ENCODE results near the gene RANBP10. TPM values are rescaled to one million over a fixed set of nuclear protein-coding genes. Genes with fewer than 3 reads are reported as not detected.
A peak's percentile ranks its signal among the peaks of the same experiment; 100 is the strongest.

RANBP10 gene
- total and polyA plus RNA-seq, 2 of the 13 experiments (the other 11 are each of a cell fraction or from before 2014, with no cell fraction given) = 9.2 to 22.7 TPM

- TF ChIP-seq, protein P1, sequence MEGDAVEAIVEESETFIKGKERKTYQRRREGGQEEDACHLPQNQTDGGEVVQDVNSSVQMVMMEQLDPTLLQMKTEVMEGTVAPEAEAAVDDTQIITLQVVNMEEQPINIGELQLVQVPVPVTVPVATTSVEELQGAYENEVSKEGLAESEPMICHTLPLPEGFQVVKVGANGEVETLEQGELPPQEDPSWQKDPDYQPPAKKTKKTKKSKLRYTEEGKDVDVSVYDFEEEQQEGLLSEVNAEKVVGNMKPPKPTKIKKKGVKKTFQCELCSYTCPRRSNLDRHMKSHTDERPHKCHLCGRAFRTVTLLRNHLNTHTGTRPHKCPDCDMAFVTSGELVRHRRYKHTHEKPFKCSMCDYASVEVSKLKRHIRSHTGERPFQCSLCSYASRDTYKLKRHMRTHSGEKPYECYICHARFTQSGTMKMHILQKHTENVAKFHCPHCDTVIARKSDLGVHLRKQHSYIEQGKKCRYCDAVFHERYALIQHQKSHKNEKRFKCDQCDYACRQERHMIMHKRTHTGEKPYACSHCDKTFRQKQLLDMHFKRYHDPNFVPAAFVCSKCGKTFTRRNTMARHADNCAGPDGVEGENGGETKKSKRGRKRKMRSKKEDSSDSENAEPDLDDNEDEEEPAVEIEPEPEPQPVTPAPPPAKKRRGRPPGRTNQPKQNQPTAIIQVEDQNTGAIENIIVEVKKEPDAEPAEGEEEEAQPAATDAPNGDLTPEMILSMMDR (CRISPR knock-in tag; IDR thresholded peaks at IDR 0.05) = peak; percentile 59
- TF ChIP-seq ZFY (CRISPR knock-in tag; IDR thresholded peaks at IDR 0.05) = peak; percentile 87
- TF ChIP-seq DNMT1 (CRISPR knock-in tag; IDR thresholded peaks at IDR 0.05) = peak; percentile 86
- 0 out of 4 replicates have a peak, but pooled peaks of 1 of the 2 experiments have one; percentile 15 for TF ChIP-seq NR2F1 (CRISPR knock-in tag; IDR thresholded peaks at IDR 0.05)
- peak; percentile 21; the same call in 1 of the 2 replicates for TF ChIP-seq TSC22D2 (CRISPR knock-in tag; IDR thresholded peaks at IDR 0.05; ENCODE audit: borderline replicate concordance)
- TF ChIP-seq NR2F6 (IDR thresholded peaks at IDR 0.05) = no peak
- no peak for TF ChIP-seq NR2F6 (CRISPR knock-in tag; IDR thresholded peaks at IDR 0.05)
- TF ChIP-seq SMARCE1 (IDR thresholded peaks at IDR 0.05; ENCODE audit: borderline replicate concordance) = no peak
- peak; percentile 68; the same call in 1 of the 2 replicates for TF ChIP-seq RXRA (CRISPR knock-in tag; IDR thresholded peaks at IDR 0.05)
- peak; percentile 67; the same call in 1 of the 2 replicates for TF ChIP-seq ZNF800 (CRISPR knock-in tag; IDR thresholded peaks at IDR 0.05)
- TF ChIP-seq NCOA1 (CRISPR knock-in tag; IDR thresholded peaks at IDR 0.05) = peak; percentile 46; the same call in 1 of the 2 replicates
- TF ChIP-seq, protein P2, sequence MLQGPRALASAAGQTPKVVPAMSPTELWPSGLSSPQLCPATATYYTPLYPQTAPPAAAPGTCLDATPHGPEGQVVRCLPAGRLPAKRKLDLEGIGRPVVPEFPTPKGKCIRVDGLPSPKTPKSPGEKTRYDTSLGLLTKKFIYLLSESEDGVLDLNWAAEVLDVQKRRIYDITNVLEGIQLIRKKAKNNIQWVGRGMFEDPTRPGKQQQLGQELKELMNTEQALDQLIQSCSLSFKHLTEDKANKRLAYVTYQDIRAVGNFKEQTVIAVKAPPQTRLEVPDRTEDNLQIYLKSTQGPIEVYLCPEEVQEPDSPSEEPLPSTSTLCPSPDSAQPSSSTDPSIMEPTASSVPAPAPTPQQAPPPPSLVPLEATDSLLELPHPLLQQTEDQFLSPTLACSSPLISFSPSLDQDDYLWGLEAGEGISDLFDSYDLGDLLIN (CRISPR knock-in tag; IDR thresholded peaks at IDR 0.05; ENCODE audit: borderline replicate concordance) = no peak
- TF ChIP-seq ZNF670 (CRISPR knock-in tag; IDR thresholded peaks at IDR 0.05; ENCODE audit: borderline replicate concordance) = 0 out of 2 replicates have a peak, but pooled peaks have one; percentile 30
- TF ChIP-seq, protein P3, sequence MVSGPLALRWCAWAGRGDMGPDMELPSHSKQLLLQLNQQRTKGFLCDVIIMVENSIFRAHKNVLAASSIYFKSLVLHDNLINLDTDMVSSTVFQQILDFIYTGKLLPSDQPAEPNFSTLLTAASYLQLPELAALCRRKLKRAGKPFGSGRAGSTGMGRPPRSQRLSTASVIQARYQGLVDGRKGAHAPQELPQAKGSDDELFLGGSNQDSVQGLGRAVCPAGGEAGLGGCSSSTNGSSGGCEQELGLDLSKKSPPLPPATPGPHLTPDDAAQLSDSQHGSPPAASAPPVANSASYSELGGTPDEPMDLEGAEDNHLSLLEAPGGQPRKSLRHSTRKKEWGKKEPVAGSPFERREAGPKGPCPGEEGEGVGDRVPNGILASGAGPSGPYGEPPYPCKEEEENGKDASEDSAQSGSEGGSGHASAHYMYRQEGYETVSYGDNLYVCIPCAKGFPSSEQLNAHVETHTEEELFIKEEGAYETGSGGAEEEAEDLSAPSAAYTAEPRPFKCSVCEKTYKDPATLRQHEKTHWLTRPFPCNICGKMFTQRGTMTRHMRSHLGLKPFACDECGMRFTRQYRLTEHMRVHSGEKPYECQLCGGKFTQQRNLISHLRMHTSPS (CRISPR knock-in tag; IDR thresholded peaks at IDR 0.05; ENCODE audit: low read depth) = peak; percentile 44
- no peak for TF ChIP-seq TOE1 (CRISPR knock-in tag; IDR thresholded peaks at IDR 0.05)
- peak; percentile 54 for TF ChIP-seq RAD21 (CRISPR knock-in tag; IDR thresholded peaks at IDR 0.05)
- TF ChIP-seq ZNF260 (CRISPR knock-in tag; IDR thresholded peaks at IDR 0.05; ENCODE audit: borderline replicate concordance, low read depth) = no peak; the same call in 1 of the 2 replicates
- no peak for TF ChIP-seq ZNF326 (CRISPR knock-in tag; IDR thresholded peaks at IDR 0.05; ENCODE audit: borderline replicate concordance)
- TF ChIP-seq, protein P4, sequence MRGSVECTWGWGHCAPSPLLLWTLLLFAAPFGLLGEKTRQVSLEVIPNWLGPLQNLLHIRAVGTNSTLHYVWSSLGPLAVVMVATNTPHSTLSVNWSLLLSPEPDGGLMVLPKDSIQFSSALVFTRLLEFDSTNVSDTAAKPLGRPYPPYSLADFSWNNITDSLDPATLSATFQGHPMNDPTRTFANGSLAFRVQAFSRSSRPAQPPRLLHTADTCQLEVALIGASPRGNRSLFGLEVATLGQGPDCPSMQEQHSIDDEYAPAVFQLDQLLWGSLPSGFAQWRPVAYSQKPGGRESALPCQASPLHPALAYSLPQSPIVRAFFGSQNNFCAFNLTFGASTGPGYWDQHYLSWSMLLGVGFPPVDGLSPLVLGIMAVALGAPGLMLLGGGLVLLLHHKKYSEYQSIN (CRISPR knock-in tag; IDR thresholded peaks at IDR 0.05; ENCODE audit: borderline replicate concordance) = no peak
These were observed 36.4 kb upstream of the RANBP10 start (continued) for GRCh38 chr16:67842509-67843342.

Measured in HepG2 (cell line).